SKM-1 treated with dmso at 0.1 percent for 144 hours (cell line): Measurements from ENCODE around the gene MESD.

Experiments
- DNase-seq: peaks from one replicate; lab custom pipeline; 2025; ENCODE audit not compliant: unreplicated experiment; lab: John Stamatoyannopoulos, UW

Gene MESD

GRCh38 chr15:80989518-80990478 lies at the start of gene MESD:
MESD (minus strand) TSS chr15:80989819; CDS start chr15:80989791, 28 bp downstream.
- DNase-seq, result peak; percentile 92

DNA sequence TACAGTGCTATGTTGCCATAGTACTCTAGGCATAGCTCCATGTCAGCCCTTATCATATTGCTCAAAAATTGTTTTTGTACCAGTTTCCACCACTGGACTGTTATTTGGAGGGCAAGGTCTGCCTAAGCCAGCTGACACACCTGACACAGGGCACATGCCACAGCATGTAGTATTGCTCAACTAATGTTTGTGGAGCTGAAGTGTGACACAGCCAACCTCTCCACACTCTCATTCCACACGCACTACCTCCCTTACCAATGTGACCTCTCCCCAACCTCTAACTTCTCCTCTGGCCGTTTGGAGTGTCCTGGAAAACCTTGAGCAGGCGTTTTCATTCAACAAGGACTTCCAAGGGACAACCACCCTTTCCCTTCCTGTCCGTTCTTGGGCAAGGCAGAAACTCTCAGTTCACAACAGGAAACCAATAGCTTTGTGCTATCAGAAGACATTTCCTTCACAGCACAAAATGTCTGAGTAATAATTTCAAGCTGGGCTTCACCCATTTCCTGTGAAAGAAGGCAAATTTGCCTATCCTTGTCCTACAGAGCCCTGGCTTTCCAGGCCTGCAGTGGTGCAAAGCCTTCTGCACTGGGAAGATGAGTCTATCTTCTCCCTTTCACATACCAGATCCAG lies 49.5 kb upstream of the MESD start:
- no peak for DNase-seq

DNA sequence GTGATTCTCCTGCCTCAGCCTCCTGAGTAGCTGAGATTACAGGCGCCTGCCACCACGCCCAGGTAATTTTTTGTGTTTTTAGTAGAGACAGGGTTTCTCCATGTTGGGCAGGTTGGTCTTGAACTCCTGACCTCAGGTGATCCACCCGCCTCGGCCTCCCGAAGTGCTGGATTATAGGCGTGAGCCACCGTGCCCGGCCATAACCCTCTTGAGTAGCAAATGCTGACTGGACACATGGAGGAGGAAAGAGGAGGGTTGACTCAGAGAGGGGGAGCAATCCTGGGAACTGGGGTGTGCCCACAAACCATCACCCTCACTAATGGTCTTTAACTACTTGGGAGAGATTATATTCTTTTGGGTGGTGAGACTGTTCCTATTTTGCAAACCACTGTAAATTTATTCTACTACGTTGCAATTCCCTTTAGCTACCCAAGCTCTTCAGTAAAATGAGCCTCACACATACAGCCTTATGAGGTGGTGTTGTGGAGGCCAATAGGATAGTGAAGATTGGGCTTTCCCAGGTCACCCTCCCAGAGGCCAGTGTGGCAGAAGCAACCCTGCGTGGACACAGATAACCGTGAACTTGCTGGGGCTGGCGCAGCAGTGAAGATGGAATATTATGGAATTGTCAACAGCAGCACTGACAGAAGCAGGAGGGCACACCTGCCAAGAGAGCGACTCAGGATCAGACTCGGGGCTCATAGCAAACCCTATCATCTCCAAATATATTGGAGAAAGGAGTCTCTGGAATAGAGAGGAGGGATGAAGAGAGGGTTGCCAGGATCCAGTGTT lies 48.5 kb upstream of the MESD start:
- DNase-seq, result no peak

DNA sequence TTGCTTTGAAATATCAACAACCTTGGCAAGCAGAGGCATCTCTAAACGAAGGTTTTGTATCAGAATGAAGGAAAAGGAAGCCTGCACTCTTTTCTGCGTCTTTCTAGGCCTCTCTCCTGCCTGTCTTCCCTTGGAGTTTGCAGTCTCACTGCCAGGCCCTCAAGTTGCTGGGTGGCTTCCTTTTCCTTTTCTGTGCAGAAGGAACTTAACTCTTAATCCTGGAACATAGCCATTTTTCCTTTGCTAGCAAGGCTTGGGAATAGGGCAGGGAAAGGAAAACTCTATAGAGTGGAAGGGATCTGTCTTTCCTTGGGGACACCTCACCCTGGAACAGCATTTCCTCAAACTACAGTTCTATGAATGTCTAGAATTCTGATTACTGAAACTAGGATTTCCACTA lies 43.9 kb upstream of the MESD start:
- no peak for DNase-seq

DNA sequence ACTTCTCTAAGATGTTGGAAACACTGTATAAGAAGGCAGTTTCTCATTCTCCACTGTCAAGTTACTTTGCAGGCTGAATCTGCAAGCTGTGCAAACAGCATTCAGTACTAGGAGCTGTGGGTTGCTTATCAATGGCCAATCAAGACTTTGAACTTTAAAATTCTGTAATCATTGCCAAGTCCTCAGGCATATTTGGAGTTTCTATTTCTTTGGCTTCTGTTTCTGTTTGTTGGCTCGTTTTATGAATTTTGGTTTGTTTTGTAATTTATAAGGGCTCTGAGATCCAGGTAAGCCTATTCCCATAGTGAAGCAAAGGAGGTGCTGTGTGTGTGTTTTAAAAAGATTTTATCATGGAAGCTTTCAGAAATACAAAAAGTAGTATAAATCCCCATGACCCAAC lies 43.2 kb upstream of the MESD start:
- no peak for DNase-seq

DNA sequence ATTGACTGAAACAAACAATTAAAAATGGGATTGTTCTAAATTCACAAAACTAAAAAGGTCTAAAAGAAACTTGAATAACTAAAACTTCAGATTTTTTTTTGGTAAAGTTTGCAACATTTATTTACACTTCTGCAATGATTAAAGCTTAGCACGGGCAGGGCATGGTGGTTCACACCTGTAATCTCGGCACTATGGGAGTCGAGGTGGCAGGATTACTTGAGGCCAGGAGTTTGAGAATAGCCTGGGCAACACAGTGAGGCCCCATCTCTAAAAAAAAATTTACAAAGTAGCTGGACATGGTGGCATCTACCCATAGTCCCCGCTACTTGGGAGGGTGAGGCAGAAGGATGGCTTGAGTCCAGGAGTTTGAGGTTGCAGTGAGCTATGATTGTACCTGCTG lies 42.7 kb upstream of the MESD start:
- no peak for DNase-seq

- no peak for DNase-seq
Measured at GRCh38 chr15:81031203-81031602, 41.6 kb upstream of the MESD start.

DNA sequence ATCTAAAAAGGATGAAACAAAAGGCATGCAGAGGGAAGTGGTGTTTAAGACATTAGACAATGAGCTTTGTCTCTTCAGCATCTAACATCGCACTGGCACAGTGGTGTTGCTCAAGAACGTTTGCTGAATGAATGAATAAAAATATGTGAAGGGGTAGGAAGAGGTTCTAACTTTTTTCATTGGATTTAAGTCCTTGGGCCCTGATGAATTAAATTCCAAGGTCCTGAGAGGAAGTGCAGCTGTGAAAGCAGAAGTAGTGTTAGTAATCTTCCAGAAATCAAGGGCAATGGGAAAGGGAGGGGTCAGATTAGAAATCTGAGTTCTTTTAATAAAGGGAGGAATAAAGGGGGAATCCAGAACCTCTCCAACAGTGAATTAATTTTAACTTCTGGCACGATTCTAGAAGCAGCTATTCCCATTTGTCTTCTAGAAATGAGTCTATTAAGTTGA lies 40.7 kb upstream of the MESD start:
- DNase-seq, result no peak

DNA sequence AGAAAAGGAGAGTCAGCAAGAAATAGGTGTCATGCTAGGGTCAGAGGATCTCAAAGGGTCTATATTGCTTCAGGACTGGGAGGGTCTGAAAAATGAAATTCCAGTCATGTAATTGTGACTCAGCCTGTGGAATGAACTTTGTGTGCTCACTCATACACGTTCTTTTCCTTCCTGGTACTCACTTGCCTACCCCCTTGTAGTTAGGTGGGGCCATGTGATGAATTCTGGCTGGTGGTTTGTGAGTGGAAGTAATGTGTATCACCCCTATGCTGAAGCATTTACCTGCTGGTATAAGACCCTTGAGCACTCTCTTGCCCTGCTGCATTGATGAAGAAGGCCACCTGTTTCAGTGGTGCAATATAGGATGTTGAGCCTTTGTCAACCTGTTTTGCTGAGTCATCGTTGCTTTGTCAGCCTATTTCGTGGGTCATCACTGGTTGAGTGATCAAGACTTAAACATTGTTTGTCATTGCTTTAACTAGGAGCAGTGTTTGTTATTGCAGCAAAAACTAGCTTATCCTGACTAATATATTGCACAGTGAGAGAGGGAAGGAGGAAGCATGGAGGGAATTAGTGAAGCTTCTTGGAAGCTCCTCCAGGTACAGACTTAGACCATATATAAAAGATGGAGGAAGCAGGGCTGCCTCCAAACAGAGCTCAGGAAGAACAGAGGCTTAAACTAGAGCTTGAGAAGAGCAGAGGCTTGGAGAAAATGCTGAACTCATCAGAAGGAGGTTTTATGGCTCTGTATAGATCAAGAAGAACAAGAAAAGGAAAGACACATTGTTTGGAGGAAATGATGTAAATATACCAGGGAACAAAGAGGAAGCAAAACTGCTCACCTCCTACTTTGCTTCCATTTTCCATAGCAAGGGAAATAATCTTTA lies 40.0 kb upstream of the MESD start:
- no peak for DNase-seq

GRCh38 chr15:81026836-81027599 lies 37.4 kb upstream of the MESD start:
- DNase-seq, result no peak

- no peak for DNase-seq
Measured at GRCh38 chr15:81025721-81026370, 36.2 kb upstream of the MESD start.

DNA sequence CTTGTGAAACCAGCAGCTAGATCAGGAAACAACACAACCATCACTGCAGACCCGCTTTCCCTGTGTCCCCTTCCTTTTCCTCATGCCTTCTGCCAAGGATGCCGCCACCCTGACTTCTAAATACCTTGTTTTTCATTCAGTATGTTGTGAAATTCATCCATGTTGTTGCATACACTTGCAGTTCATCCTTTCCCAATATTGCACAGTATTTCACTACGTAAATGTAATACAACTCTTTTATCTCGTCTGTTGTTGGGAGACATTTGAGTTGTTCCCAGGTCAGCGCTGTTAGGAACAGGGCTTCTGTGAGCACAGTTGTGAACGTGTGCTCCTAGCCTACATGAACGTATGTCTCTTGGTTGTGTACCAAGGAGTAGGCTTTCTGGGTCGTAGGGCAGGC lies 35.3 kb upstream of the MESD start:
- no peak for DNase-seq

DNA sequence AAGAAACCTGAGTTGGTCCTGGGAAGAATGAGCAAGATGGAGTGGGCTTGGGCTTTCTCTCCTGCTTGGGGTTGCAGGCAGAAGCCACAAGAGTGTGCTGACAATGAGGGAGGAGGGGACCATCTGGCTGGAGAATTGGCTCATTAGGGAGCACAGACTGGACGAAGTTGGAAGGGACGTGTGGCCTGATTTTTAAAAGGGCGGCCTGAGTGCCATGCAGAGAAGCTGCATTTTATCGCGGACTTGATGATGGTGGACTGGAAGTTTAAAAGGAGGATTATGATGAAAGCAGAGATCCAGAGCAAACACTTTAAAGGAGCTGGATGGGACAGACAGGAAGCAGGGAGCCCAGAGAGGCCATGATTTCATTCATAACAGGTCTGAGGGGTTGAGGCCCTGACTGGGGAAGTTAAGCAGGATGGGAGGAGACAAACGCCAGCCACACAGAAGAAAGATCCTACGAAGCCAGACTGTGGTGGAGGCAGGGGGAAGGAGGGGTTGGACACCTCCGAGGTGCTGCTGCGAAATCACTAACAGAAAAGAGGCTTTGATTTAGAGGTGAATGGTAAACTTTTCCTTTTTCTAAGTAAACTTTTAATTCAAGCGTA lies 34.8 kb upstream of the MESD start:
- DNase-seq, result peak; percentile 43

- DNase-seq, result peak; percentile 89
Measured at GRCh38 chr15:81023483-81024264, 34.1 kb upstream of the MESD start.

- no peak for DNase-seq
Measured at GRCh38 chr15:81021321-81021720, 31.7 kb upstream of the MESD start.

DNA sequence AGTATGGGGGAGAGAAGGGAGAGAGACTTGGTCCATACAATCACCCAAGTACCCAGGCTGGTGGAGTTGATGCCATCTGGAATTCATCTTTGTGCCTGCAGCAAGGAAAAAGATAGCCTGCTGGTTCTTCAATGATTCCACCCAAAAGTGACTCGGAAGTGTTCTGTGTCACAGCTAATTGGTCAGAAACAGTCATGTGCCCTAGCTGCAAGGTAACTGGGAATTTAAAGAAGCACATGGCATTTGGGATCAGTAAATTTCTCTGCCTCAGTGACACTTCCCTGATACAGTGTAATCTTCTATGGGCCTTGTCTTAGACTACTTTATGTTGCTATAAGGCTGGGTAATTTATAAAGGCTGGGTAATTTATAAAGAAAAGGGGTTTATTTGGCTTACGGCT lies 28.6 kb upstream of the MESD start:
- no peak for DNase-seq

- DNase-seq, result no peak
Measured at GRCh38 chr15:81016489-81017068, 27.0 kb upstream of the MESD start.
